GM10266 (cell line): ENCODE measurements around the gene ZNF827.

Experiments
- DNase-seq: peaks from one replicate; pipeline ENCODE4 v3.0.0; 2012; ENCODE audit errors: extremely low spot score
- TF ChIP-seq, protein P1 (sequence below): IDR thresholded peaks from 2 replicates; pipeline ENCODE4 v1.5.1; 2012; ENCODE audit warnings: mild to moderate bottlenecking, low read depth; ENCODE audit not compliant: control insufficient read depth, insufficient read depth; ENCODE audit errors: missing control alignments

Gene ZNF827

DNA sequence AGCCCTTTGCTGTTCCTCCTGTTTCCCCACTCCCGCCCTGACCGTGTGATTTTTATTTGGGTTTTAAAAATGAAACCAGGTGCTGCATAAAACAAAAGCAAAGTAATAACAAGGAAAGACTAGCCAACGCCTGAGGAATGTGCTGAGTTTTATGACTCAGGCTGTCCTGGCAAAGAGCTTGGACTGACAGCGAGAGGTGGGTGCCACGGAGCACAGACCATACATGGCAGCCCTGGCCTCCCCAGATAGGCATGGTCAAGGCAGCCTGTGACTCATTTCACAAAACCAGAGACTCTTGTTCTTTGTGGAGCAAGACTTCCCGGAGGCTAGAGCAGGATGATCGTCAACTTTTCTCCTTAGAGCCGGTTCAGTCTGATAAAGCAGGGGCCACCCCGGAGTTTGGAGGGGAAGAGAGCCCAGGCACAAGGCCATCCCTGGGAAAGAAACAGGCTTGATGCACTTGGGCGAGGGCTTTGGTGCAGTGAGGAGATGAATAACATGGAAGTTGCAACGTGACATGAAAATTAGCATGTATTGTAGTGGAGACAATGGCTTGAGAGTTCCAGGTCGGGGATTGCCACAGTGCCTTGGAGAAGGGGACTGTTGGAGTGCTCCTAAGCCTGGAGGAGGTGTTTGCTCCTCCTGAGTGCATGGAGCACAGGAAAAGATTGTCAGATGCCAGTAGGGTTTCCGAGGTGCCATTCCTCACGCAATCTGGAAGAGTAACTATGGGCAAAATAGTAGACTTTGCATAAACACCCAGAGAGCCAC lies 203.9 kb downstream of the ZNF827 start:
- DNase-seq: peak; percentile 35
- TF ChIP-seq, protein P1, sequence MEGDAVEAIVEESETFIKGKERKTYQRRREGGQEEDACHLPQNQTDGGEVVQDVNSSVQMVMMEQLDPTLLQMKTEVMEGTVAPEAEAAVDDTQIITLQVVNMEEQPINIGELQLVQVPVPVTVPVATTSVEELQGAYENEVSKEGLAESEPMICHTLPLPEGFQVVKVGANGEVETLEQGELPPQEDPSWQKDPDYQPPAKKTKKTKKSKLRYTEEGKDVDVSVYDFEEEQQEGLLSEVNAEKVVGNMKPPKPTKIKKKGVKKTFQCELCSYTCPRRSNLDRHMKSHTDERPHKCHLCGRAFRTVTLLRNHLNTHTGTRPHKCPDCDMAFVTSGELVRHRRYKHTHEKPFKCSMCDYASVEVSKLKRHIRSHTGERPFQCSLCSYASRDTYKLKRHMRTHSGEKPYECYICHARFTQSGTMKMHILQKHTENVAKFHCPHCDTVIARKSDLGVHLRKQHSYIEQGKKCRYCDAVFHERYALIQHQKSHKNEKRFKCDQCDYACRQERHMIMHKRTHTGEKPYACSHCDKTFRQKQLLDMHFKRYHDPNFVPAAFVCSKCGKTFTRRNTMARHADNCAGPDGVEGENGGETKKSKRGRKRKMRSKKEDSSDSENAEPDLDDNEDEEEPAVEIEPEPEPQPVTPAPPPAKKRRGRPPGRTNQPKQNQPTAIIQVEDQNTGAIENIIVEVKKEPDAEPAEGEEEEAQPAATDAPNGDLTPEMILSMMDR: no peak

DNA sequence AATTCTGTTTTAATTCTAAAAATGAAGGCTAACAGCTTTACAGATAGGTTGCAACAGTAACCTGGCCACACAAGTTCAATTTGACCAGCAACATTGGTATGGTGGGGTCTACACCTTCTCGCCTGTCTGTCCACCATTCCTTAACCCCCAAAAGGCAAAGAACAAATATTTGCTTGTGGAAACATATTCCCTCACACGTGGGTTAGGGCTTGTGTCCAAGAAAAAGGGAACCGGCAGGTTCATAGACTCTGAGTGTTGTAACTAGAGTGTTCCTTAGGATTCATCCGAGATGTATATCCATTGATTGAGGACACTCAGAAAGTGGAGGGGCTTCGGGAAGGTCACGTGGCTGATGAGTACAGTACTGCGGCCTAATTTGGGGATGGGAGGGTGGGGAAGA lies 204.6 kb downstream of the ZNF827 start:
- no peak for DNase-seq

DNA sequence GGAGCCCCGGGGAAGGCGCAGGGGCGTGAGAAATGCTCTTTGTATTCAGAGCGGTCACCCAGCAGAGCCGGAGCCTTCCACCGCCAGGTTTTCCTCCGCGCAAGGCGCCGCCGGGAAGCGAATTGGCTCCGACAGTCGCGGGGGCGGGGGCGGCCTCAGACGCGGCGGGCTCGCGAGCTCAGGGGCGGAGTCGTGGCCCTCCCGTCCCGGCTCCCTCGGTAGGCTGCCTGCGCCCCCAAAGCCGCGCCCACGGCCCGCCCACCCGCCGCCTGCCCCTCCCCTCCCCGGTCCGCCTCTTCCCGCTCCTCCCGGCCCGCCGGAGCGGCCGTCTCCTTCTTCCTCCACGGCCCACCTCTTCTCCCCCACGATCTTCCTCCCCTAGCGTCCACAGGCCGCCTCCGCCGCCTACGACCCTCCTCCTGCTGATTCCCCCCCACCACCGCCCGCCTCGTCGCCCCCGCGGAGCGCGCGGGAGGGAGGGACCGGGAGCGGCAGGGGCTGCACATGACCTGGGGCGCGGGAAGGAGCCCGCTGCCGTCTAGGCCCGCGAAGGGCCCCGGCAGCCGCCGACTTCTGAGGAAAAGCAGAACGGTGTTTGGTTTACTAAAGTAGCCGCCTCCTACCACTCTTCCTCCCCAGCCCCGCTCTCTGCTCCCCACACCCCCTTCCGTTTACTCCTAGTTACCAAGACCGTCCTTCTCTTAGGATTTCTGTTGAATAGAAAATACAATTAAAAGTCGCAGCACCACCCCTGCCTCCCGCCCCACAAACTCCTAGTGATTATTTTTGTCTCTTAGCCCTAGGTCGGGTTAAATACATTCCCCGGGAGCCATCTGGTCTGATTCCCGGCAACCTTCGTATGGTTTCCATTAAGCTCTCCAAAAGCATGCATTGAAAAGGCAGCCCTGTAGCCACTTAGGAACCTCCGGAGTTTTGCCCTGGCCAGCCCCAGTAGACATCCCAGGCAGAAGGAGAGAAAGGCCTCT lies 205.4 kb downstream of the ZNF827 start:
- peak; percentile 93 for DNase-seq

More for the DNA sequence above, 204.6 kb downstream of the ZNF827 start:
- TF ChIP-seq, protein P1: no peak

DNA sequence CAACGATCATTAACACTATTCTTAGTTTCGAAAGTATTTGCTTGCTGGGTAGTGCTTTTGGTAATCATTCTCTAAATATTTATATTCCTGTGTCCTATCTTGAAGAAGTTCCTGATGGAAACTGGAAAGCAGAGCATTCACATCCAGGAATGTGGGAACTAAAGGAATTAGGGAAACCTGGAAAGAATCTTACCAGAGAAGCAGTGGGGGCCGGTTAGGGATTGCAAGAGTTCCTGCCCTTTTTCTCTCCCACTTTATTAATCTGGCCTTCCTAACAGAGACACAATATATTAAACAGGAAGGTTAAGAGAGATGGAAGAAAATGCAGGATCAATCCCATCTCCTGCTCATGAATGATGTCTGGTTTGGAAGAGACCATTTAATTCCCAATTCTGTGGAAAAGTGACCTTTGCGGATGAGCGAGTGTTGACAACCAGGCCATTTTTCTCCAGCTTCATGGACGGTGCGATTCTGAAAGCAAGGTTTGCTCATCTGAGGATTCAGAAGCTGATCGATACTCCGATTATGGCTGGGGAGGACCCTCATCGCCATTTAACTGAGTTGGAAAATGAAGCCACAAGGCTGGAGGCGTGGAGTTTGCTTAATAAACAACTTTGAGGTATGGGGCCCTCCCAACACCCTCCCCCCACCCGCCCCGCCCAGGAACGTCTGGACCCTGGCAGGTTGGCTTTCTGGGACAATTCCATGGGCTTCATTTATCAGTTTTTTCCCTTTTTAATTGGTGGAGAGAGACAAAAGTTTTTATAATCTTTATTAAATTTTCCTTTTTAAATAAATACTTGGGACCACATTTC lies 206.4 kb downstream of the ZNF827 start:
- TF ChIP-seq, protein P1: no peak
- DNase-seq: no peak

More for the DNA sequence above, 205.4 kb downstream of the ZNF827 start:
- TF ChIP-seq, protein P1: no peak

DNA sequence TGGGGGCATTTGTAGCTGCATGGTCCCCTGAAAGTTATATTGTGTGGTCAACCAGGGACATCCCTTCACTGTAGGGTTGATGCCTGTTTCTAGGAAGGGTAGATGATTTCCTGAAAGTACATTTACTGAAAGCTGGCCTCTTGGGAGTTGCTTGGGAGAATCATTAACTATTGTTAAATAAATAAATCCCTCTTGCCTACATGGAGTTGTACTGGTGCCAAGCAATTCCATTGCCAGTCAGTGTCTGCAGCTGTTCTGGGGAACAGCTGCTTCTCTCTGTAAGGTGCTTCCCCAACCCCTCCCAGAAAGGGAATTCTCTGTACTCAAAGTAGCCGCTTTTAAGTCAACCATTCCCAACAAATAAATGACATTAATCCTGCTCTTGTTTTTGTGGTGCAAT lies 207.6 kb downstream of the ZNF827 start:
- TF ChIP-seq, protein P1: no peak
- DNase-seq: no peak

DNA sequence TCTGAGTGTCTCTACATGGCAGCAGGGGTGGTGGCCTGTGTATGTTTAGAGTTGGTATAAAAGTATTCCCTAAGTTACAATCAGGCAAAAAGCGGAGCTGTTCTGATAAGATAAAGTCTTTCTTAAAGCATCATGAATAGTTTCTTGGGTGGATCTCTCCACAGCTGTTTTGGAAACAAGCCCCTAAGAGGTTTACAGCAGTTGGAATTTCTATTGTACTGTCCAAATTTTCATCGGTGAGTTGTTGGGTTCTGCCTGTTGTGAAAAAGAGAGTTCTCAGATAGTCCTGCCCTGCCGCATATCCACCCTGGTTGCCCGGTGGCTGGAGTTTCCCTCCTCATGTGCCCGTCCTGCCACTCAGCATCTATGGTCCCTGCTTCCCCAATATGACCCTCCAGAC lies 208.6 kb downstream of the ZNF827 start:
- no peak for DNase-seq
- TF ChIP-seq, protein P1: no peak
